Measurements from ENCODE around the gene ITGA4.

ITGA4 gene

DNA sequence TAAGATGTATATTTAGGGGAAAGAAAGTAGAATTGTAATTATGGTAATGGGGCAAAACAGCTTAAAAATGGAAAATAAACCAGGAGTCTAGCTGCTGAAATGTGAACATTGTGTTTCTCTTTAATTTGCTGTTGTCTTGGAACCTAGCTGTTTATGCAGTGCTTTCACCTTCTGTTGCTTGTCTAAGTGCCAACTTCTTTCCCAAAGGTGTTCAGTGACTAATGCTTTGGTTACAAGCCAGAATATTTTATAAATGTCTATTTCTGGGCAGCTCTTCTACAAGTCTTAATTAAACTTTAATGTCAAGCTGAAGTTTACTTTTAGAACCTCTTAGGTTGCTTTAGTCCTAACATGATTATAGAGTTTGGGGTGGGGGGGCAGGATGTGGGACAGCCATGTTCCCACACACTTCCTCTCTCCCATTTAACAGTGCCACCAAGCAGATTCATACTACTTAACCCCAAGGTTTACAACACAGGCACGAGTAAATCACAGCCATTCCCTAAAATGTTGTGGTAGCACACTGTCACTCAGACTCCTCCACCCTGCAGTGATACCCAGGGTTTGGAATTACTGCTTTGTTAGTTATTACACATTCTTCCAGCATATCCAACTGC, 60.6 kb downstream of the ITGA4 start:
- POLR2A ChIA-PET = interaction anchor here (0.6 kb wide), 1 partner anchor 115 kb away, joined by 4 read pairs; no protein-coding TSS in a partner anchor
- DNase-seq (ENCODE audit: extremely low spot score) = no peak
- CTCF ChIA-PET = interaction anchor here (0.9 to 2.1 kb wide), 6 partner anchors 9 to 447 kb away, joined by 3 to 11 read pairs (median 4); no protein-coding TSS in a partner anchor

DNA sequence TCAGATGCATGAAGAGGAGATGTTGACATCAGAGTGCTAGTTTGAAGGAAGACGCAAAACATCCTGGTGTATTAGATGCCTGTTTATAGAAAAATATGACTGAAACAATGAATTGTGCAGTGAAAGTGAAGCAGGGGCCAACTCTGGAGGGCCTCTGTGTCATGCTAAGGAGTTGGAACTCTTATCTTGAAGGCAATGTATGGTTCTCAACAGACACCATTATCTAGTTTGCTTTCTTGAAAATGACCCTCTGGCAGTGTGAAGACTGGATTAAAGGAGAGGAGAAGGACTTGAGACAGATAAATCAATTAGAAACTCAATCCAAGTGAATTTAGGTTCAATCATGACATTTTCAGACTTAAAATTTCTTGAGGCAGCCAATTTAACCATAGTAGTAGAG, 63.1 kb downstream of the ITGA4 start:
- TF ChIP-seq, protein P1, sequence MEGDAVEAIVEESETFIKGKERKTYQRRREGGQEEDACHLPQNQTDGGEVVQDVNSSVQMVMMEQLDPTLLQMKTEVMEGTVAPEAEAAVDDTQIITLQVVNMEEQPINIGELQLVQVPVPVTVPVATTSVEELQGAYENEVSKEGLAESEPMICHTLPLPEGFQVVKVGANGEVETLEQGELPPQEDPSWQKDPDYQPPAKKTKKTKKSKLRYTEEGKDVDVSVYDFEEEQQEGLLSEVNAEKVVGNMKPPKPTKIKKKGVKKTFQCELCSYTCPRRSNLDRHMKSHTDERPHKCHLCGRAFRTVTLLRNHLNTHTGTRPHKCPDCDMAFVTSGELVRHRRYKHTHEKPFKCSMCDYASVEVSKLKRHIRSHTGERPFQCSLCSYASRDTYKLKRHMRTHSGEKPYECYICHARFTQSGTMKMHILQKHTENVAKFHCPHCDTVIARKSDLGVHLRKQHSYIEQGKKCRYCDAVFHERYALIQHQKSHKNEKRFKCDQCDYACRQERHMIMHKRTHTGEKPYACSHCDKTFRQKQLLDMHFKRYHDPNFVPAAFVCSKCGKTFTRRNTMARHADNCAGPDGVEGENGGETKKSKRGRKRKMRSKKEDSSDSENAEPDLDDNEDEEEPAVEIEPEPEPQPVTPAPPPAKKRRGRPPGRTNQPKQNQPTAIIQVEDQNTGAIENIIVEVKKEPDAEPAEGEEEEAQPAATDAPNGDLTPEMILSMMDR (IDR thresholded peaks at IDR 0.05; ENCODE audit: control extremely low read depth, extremely low read depth, low read depth, missing control alignments) = no peak
- CTCF ChIA-PET = interaction anchor here (1.4 to 1.6 kb wide), 2 partner anchors 21 to 195 kb away, joined by 3 to 4 read pairs; no protein-coding TSS in a partner anchor
- POLR2A ChIA-PET = no interaction called here
- no peak for DNase-seq (ENCODE audit: extremely low spot score)

More for the DNA sequence above, 60.6 kb downstream of the ITGA4 start:
- TF ChIP-seq, protein P1 (IDR thresholded peaks at IDR 0.05; ENCODE audit: control extremely low read depth, extremely low read depth, low read depth, missing control alignments) = no peak

DNA sequence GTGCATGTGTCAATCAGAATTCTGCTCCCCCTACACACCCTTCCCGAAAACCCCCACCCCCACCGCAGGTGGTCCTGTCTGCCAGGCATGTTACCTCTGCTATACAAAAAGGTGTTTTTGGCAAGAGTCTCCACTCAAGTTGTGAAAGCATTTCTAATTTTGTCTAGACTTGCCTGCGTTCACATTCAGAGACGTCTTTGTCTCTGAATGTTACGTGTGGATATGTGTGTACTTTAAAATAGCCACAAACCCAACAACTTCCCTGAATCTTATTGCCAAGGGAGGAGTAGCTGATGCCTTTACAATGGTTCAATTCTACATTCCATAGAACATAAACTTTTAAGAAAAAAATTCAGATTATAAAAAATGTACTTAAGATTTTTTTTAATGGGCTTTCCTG, 66.6 kb downstream of the ITGA4 start:
- POLR2A ChIA-PET = no interaction called here

DNA sequence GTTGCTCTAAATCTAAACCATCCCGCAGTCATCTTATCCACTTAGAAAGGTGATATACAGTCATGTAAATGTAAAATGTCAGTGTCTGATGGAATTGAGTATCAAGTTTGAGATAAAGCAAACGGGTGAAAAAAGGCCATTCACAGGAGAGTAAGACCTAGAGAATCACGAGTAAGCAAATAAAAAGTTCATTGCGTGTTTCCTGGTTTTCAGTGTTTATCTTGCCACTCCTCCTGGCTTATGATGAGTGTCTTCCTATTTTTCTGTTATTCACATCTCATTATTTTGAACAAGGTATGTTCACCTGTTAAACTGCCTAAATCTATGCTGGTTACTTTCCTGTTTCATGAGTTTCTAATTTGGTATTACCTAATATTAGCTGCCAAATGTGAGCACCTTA, 68.8 kb downstream of the ITGA4 start:
- DNase-seq (ENCODE audit: extremely low spot score) = no peak
- POLR2A ChIA-PET = no interaction called here
- TF ChIP-seq, protein P1 (IDR thresholded peaks at IDR 0.05; ENCODE audit: control extremely low read depth, extremely low read depth, low read depth, missing control alignments) = no peak
- CTCF ChIA-PET = no interaction called here

More for the DNA sequence above, 66.6 kb downstream of the ITGA4 start:
- TF ChIP-seq, protein P1 (IDR thresholded peaks at IDR 0.05; ENCODE audit: control extremely low read depth, extremely low read depth, low read depth, missing control alignments) = no peak
- CTCF ChIA-PET = no interaction called here
- DNase-seq (ENCODE audit: extremely low spot score) = no peak

DNA sequence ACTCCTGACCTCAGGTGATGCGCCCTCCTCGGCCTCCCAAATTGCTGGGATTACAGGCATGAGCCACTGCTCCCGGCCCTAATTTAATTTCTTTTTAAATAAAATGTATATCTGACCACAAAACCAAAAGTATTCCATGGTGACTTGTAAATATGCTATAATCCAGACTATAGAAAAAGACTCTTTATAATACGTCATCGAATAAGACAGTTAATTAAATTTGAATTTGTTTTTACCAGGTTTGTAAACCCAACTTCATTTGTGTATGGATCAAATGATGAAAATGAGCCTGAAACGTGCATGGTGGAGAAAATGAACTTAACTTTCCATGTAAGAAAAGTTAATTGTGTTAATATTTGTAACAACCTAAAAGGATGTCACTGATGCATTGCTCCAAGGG, 69.9 kb downstream of the ITGA4 start:
- CTCF ChIA-PET = no interaction called here
- TF ChIP-seq, protein P1 (IDR thresholded peaks at IDR 0.05; ENCODE audit: control extremely low read depth, extremely low read depth, low read depth, missing control alignments) = no peak
- POLR2A ChIA-PET = no interaction called here
- no peak for DNase-seq (ENCODE audit: extremely low spot score)

DNA sequence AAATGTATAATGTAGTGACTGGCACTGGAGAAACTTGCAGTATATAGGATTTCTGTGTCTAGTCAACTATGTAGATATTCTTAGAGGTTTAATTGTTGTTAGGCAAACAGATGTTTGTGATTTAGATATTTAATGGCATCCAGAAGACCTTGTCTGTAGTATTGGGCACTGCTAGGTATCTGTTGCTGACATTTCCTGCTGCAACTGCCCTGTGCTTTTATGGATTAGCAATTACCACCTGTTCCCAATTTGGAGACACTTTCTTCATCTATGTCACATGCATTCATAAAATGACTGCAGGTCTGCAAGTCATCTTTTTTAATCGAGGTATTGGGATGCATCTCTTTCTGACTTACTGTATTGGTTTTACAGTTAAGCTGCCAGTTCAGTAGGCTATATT, 71.3 kb downstream of the ITGA4 start:
- ChIA-PET POLR2A (no interaction called here), CTCF (interaction anchor here (2.2 kb wide), 1 partner anchor 7 kb away, joined by 5 read pairs; no protein-coding TSS in a partner anchor)
- TF ChIP-seq, protein P1 (IDR thresholded peaks at IDR 0.05; ENCODE audit: control extremely low read depth, extremely low read depth, low read depth, missing control alignments) = no peak
- no peak for DNase-seq (ENCODE audit: extremely low spot score)
